Myocyte (in vitro differentiated cells): ENCODE data around the gene SCGB2B2. TPM values are rescaled to one million over a fixed set of nuclear protein-coding genes. Genes with fewer than 3 reads are reported as not detected.
"Not testable (repeated sequence)": the region's sequence is repeated elsewhere in the genome, so short reads cannot be mapped to it uniquely, and the experiment has no call there.

ENCODE experiments used
- DNase-seq: peaks from one replicate; pipeline ENCODE4 v3.0.0-alpha.2; 2012; ENCODE audit warnings: low read depth
- polyA plus RNA-seq: library from polyadenylated mRNA; unstranded; fragments of >200 nt; gene quantifications from one replicate; pipeline ENCODE4 v1.2.1, GENCODE V29; 2012; ENCODE audit warnings: missing spikeins
- total RNA-seq: library from RNA; depleted of rRNA; stranded (reverse); fragments of >200 nt; gene quantifications from 2 replicates; pipeline ENCODE4 v1.2.3, GENCODE V29; 2014

The SCGB2B2 gene, protein sequence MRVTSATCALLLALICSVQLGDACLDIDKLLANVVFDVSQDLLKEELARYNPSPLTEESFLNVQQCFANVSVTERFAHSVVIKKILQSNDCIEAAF
- 0.24 and 0.26 TPM in 2 replicates for total RNA-seq
- 0.54 TPM for polyA plus RNA-seq

DNA sequence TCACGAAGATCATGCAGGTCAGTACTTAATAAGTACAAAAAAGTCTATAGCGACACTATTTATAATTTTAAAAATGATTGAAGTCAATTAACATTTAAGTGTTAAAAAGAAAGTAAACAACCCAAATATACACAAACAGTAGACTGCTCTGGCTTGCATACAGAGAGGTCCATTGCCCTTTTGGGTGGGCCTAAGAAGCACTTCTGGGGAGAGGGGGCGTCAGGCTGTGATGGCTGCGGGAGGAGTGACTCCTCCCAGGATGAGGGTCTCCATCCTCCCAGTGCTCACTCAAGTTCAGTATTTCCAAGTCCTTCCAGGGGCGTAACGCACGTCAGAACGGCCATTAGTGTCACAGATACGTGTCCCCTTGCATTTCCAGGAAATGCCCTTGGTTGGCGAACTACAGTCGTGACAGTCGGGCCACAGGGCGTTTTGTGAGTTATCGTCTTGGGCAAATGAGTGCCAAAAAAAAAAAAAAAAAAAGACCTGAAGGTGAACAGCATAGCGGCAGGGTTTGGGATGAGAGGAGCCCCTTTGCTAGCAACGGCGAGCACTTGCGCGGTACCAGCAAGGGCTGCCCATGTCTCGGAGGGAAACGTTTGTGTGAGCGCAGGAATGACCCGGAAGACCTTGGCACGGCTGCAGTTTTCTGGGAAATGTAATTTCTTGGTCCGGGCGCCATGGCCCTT, at the start of gene SCGB2B2:
Gene SCGB2B2 (minus strand): TSS at position 463 of the 689 bp plus-strand sequence. CDS start 82,596 bp downstream, outside the sequence.
- DNase-seq, result peak; percentile 91

DNA sequence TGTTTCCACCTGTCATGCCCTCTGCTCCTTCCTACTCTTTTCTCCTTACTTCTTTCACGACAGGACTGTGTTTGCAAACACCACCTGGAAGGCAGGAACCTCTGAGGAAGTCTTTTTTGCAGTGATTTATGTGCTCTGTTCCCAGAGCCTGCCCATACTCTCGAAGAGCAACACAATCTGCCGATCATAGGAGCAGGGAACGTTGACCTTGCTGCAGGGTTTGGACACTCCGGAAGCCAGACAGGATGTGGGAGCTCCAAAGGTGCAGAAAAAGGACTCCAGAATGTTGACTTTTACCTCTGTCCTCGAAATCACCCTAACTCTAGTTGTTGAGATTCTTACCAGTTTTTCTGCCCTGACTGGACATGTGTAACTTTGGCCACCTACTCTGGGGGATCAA, 48.4 kb upstream of the SCGB2B2 start:
- no peak for DNase-seq

DNA sequence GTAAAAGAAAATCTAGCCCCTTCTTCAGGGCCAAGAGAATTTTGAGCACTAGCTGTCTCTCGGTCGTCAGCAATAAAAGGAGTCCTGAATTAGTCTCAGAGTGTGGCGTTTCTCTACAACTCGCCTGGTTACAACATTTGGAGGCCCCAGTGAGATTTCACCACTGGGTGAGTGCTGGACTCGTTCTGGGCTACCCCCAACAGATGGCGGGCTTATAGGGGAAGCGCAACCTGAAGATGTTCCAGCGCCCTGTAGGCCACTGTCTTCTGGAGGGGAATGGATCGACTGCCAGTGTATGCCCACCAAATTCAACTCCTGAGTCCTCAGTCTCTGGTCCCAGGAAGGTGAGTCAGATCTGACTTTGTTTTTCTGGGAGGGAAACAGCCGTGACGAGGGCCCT, 45.4 kb upstream of the SCGB2B2 start:
- no peak for DNase-seq

DNA sequence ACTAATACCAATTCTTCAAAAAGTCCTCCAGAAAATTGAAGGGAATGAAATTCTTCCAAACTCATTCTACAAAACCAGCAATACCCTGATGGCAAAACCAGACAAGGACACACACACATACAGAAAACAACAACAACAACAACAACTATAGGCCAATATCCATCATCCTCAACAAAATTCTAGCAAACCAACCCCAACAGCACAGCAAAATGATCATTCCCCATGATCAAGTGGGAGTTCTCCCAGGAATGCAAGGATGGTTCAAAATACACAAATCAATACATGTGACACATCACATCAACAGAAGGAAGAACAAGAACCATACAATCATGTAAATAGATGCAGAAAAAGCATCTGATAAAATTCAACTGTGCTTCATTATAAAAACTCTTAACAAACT, 38.4 kb upstream of the SCGB2B2 start:
- DNase-seq, result no peak

DNA sequence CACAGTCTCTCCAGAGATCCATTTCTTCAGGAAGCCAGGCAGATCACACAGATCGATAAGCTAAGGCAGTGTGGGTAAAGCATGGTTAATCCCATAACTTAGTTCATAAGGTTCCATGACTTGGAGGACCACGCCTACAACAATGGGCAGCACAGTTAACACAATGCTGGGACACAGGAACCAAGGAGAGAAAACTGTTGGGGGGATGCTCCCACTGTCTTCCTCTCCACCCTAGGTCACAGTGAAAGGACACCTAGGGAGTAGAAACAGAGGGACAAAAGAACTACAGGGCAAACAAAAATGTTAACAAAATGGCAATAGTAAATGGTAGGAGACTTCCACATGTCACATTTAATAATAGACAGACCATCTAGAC, 36.3 kb upstream of the SCGB2B2 start:
- DNase-seq, result no peak

DNA sequence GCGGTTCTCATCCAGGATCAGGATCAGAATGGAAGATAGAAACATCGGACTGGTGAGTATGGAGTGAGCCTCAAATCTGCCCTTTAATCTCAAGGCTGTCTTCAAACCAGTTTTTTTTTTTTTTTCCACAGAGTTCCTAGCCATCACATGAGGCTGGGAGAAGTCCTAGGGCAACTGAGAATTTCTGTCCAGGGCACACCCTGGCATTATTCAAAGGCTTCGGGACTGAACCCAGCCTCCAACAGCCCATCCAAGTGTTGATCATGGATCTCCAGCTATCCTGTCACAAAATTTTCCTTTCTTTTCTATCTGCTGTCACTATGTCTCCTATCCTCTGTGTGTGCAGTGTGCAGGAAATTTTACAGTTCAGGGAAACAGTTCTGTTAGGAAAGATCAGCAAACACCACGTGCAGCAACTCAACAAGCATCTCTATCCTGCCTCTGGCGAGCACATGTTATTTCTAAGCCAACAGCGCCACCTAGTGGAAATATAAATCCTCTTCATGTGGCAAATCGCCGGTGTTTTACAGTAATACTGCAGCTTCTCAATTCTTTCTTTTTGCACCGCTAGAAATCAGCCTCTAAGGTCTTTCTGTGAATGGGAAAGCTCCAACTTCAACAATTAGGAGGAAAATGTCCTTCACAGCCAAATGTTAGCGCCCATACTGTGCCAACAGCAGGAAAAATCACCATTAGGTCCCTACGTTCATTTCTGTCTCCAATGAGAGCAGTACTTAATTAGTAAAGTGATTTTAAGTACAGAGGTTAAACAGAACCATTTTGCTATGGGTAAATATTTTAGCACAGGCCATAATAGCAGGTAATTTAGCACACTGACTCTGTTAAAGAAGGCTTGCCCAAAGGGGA, 35.7 kb upstream of the SCGB2B2 start:
- DNase-seq, result peak; percentile 82

DNA sequence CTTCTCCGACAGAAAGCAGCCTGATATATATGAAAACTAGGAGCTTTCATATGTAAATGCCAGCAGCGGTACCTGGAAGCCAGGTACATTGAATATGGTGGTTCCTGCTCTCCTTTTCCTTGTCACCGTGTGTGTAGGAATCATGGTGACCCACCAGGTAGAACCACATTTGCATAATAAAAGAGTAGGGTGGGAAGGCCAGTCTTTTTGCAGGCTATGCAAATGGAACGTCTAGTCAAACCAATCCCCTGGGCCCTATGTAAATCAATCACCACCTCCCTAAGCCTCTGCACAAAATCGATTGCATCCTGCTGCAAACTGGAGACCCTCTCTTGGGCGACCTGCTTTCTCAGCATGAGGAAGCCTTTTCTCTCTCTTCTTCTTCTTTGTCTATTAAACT, 34.9 kb upstream of the SCGB2B2 start:
- DNase-seq, result no peak

DNA sequence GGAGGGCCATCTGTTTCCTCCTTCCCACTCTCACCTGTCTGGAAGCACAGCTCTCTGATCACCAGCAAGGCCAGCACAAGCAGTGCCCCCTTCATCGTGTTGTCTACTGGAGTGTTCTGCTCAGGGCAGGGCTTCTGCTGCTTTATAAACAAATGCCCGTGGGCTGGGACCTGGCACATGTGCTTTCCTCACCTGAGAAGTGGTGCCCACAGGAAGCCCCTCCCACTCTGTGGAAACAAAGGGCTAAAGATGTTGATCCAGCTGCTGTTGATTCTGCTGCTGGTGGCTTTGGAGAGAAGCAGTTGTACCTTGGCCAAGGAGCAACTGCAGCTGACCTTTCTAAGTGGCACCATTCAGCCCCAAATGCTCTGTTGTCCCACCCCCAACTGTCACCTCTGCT, 30.7 kb upstream of the SCGB2B2 start:
- DNase-seq, result no peak

DNA sequence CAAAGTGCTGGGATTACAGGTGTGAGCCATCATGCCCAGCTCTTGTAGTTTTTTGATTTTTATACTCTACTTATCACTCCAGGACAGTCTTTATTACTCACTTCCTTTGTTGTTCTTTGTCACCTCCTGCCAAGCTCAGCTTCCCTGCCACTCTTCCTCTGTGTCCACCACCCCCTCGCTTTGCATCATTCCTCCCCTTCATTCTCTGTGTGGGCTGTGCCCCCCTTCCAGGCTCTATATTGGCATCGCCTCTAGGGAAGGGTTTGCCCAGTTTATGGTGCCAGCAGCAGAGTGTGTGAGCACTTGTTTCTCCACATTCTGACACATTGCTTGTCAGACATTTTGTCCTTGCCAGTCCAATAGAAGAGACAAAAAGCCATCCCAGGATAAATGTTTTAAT, 15.6 kb upstream of the SCGB2B2 start:
- DNase-seq, result no peak

DNA sequence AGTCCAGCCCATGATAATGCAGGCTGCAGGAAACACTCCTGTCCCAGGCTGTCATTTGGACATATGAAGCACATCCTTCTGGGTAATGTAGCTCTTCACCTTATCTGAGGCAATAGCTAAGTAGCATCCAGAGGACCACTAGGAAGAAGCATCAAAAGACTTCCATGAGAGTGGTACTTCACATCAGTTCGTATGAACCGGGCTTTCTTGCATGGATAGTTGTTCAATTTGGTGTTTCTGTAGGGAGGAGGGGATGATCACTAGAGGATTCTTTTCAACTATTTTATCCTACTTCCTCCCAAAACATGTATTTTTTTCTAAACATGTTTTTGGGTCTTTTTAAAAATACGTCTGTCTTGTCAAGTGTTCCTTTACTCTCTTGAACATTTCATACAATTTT, 13.4 kb upstream of the SCGB2B2 start:
- DNase-seq, result no peak

DNA sequence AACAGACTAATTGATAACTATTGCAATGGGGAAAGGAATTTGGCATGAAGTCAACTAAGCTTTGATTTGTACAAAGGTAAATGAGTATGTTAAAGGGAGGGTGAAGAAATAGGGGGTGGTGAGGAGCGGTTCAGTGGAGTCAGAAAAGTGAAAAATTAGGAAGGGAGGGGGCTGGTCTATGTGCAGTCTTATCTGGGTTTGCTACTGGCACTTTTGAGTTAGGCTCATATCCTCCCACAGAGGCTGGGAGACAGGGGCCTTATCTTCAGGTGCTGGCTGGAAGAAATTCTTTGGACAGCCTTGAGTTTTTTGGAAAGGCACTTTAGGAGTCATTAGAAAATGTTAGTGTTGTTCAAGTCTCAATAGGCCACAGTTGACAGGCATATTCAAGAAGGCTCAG, 11.6 kb upstream of the SCGB2B2 start:
- no peak for DNase-seq

DNA sequence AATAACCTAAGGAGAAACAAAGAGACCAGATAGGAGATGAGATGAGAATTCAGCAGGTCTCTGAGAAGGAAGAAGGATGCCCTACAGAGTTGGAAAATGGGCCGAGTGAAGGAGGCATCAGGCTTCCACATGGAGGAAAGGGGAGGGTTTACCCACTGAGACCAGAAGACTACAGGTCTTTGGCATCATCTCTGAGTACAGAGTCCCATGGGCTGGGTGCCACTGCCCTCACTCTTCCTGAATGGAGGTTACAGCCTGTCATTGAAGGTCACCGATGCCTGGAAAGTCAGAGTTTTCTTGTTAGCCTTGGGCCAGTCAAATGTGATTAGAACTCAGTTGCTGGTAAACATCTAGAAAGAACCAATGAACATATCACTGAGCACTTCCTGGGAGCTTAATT, 10.4 kb upstream of the SCGB2B2 start:
- DNase-seq, result no peak

DNA sequence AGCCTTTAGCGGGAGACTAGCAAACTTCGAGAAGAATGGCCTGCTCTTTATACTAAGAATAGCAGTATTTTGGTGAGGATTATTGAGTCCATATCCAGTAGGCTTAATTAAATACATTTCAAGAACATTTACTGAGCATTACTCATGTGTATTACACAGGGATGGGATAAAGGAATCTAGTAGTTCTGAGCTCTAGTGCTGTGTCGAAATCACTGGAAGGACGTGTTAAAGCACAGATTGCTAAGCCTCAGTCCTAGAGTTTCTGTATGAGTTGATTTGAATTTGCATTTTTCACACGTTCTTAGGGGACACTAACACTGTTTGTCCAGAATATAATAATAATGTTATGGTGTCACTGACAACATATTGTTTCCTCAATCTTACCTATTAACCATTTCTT, 9.5 kb upstream of the SCGB2B2 start:
- no peak for DNase-seq

DNA sequence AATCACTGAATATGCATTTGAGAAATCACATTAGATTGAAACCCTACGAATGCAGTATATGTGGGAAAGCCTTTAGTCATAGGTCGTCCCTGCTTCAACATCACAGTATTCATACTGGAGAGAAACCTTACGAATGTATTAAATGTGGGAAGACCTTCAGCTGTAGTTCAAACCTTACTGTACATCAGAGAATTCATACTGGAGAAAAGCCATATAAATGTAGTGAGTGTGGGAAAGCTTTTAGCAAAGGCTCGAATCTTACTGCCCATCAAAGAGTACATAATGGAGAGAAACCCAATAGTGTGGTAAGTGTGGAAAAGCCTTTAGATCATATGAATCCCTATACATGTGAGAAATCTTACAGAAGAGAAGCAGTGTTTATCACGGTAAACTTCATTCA, 8.3 kb upstream of the SCGB2B2 start:
- not testable (repeated sequence) for DNase-seq

DNA sequence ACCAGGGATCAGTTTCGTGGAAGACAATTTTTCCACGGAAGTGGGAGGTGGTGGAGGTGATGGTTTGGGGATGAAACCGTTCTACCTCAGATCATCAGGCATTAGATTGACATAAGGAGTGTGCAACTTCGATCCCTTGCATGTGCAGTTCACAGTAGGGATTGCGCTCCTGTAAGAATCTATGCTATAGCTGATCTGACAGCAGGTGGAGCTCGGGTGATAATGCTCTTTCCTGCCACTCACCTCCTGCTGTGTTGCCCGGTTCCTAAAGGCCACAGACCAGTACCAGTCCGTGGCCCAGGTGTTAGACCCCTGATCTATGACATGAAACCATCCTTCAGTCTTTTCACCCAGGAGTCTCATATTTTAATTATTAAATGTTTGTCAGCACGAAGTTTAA, 4.5 kb upstream of the SCGB2B2 start:
- DNase-seq, result no peak

DNA sequence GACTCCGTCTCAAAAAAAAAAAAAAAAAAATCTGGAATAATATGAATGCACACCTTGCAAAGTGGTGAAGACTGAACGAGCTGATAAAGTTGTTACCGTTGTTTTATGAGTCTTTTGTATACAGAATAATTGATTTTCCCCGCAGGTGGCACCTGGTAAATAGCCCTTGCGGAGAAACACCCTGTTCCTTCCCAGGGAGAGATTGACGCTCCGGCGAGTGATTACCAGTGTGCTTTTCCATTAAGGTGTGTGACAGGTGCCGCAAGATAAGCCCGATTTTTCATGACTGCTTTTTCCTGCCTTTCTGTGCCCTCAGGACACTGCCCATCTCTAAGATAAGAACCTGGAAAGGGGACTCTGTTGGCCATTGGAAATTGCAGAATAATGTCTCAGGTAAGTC, 1.5 kb upstream of the SCGB2B2 start:
- no peak for DNase-seq

DNA sequence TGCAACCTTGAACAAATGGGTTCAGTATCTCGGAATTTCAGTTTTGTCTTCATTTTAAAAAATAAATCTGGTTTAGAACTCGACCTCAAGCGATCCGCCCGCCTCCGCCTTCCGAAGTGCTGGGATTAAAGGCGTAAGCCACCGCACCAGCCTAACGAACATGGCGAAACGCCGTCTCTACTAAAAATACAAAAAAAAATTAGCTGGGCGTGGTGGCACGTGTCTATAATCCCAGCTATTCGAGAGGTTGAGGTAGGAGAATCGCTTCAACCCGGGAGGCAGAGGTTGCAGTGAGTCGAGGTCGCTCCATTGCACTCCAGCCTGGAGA, 1.1 kb upstream of the SCGB2B2 start:
- DNase-seq, result no peak

DNA sequence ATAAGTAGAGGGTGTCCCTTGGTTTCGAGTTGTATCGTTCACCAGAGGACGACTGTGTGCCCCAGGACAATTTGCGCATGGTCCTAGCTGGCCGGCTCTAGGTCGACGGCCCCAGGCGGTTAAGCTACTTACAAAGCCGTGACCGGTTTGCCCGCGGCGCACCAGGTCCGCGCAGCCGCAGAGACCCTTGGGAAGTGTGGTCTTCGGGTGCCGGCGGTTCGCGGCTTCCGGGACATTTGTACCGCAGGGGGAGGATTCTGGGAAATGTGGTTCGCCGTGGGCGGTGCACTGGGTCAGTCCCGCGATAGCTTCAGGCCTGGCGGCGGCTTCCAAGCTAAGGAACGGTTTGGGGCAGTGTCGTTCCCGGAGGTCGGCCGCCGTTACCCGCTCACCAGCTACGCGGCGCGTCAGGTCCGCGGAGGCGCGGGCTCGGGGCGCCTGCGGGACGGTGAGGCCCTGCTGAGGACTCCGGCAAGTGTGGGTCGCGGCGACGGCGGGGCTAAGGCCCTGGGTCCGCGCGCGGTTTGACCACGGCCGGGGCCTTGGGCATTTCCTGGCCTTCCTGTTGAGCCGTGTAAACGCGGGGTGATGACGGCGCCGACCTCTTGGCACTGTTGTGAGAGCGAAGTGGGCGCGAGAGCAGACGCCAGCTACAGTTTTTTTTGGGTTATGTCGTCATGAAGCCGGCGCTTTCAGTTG, 576 bp upstream of the SCGB2B2 start, which contains the start of gene ZNF302:
Gene ZNF302 (plus strand): TSS at position 293 of the 699 bp plus-strand sequence. CDS start 1,127 bp downstream, outside the sequence.
- DNase-seq, result peak; percentile 98

DNA sequence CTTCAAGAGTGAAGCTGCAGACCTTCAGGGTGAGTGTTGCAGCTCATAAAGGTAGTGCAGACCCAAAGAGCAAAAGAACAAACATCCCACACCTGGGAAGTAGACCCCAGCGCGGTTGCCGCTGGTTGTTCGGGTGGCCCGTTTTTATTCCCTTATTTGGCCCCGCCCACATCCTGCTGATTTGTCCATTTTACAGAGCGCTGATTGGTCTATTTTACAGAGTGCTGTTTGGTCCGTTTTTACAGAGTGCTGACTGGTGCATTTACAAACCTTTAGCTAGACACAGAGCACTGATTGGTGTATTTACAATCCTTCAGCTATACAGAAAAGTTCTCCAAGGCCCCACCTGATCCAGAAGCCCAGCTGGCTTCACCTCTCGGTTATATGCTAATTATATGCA, 1.0 kb downstream of the SCGB2B2 start:
- DNase-seq, result no peak

DNA sequence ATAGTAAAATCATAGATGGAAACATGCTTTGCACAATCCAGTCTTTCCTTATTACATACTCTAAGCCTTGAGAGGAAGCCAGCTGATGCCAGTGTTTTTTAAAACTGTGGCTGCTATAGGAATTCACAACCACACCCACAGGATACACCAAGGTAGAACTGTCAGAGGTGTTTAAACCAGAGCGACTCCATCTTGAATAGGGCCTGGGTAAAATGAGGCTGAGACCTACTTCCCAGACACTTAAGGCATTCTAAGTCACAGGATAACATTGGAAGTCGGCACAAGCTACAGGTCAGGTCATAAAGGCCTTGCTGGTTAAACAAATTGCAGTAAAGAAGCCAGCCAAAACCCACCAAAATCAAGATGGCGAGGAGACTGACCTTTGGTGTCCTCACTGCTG, 1.7 kb downstream of the SCGB2B2 start:
- no peak for DNase-seq

DNA sequence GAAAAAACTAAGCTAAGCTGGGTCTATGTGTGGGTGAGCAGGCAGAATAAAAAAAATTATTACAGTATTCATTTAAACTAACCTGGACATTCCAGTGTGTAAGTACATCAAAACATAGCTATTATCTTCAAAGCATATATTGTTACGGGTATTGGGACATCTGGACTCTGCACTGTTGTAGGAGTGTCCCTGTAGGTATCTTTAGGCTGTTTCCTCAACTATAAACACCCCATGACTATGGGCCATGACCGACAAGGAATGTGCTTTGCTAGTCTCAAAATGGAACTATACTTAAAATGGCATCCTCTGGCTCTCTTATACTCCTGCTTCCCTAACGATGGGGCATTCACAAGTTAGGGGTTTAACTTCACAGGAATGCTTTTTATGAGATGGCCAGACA, 3.4 kb downstream of the SCGB2B2 start:
- DNase-seq, result no peak

DNA sequence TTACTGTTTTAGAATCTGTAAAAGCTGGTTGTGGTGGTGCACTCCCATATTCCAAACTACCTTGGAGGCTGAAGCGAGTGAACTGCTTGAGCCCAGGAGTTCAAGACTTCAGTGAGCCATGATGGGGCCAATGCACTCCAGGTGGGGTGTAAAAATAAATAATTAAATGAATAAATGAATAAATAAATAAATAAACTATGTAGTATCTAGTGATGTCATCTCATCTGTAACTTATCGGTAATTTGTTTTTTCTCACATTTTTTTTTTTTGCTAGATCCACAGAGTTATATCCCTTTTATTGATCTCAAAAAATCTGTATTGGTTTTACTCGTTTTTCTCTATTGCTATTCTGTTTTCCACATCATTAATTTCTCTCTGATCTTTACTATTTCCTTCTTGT, 5.0 kb downstream of the SCGB2B2 start:
- DNase-seq, result no peak
